HG02885 (cell line): ENCODE data around the gene WWOX.

Source experiments
- ATAC-seq: cut with Tn5 transposase; IDR thresholded peaks from one replicate; pipeline ENCODE4 v1.9.1; 2021; ENCODE audit warnings: mild to moderate bottlenecking; ENCODE audit not compliant: unreplicated experiment, poor library complexity

Gene WWOX

GRCh38 chr16:78137782-78138616 is 38.5 kb downstream of the WWOX start:
- peak; percentile 41 for ATAC-seq

- ATAC-seq, result no peak
These were observed 41.5 kb downstream of the WWOX start for GRCh38 chr16:78140818-78141466.

GRCh38 chr16:78142788-78143187 is 43.3 kb downstream of the WWOX start:
- no peak for ATAC-seq

GRCh38 chr16:78146807-78147206 is 47.4 kb downstream of the WWOX start:
- no peak for ATAC-seq

- no peak for ATAC-seq
These were observed 48.5 kb downstream of the WWOX start for GRCh38 chr16:78147911-78148401.

- ATAC-seq, result no peak
These were observed 50.8 kb downstream of the WWOX start for GRCh38 chr16:78150233-78150632.

- no peak for ATAC-seq
These were observed 55.4 kb downstream of the WWOX start for GRCh38 chr16:78154729-78155461.

GRCh38 chr16:78155791-78156345 is 56.4 kb downstream of the WWOX start:
- ATAC-seq, result no peak

- ATAC-seq, result no peak
These were observed 61.7 kb downstream of the WWOX start for GRCh38 chr16:78161023-78161729.

GRCh38 chr16:78163772-78164670 is 64.6 kb downstream of the WWOX start:
- no peak for ATAC-seq

GRCh38 chr16:78170494-78170933 is 71.1 kb downstream of the WWOX start:
- no peak for ATAC-seq

- ATAC-seq, result no peak
These were observed 75.8 kb downstream of the WWOX start for GRCh38 chr16:78175287-78175686.

GRCh38 chr16:78176435-78176834 is 77.0 kb downstream of the WWOX start:
- ATAC-seq, result no peak

- ATAC-seq, result no peak
These were observed 77.8 kb downstream of the WWOX start for GRCh38 chr16:78177218-78177617.

- no peak for ATAC-seq
These were observed 78.5 kb downstream of the WWOX start for GRCh38 chr16:78177987-78178386.

- no peak for ATAC-seq
These were observed 80.2 kb downstream of the WWOX start for GRCh38 chr16:78179666-78180065.

- no peak for ATAC-seq
These were observed 80.9 kb downstream of the WWOX start for GRCh38 chr16:78180349-78180748.

- ATAC-seq, result no peak
These were observed 84.2 kb downstream of the WWOX start for GRCh38 chr16:78183437-78184237.
